HCT116 (cell line): ENCODE results near the gene SENP3. TPM values are rescaled to one million over a fixed set of nuclear protein-coding genes. Genes with fewer than 3 reads are reported as not detected.

Experiments used
- ATAC-seq: fragments of 200-7000 bp; cut with Tn5 transposase; 2 replicates; pipeline ENCODE4 v1.9.1; 2020; ENCODE audit warnings: mild to moderate bottlenecking, moderate library complexity
- BruUV-seq: library from RNA; stranded (reverse); fragments of 400-500 nt; replicated peaks from 2 replicates; lab custom pipeline; 2021; lab: Mats Ljungman, UMichigan
- CTCF ChIA-PET: fragments of 300-600 bp; sonication (Branson Sonifier 250); formaldehyde crosslinking; loops from one replicate; lab custom pipeline; 2021; ENCODE audit warnings: antibody characterized with exemption; lab: Charles Lee
- POLR2A ChIA-PET: fragments of 300-600, 350-600 bp; sonication (Branson Sonifier 250); formaldehyde crosslinking; loops from one replicate; lab custom pipeline; 2021; ENCODE audit warnings: antibody characterized with exemption; lab: Charles Lee
- RAD21 ChIA-PET, 2 experiments: fragments of 300-600 bp; sonication (Branson Sonifier 250); formaldehyde crosslinking; loops; one replicate each; lab custom pipeline; 2023; ENCODE audit warnings: low total read pairs in 2 of 2; ENCODE audit not compliant: uncharacterized antibody in 2 of 2, unreplicated experiment in 2 of 2, low non-redundant PET in 1 of 2; lab: Charles Lee
- DNase-seq: peaks from one replicate; pipeline ENCODE4 v3.0.0-alpha.2; 2010; ENCODE audit warnings: low read depth, low spot score
- H2AFZ ChIP-seq: fragments of 200-600 bp; shearing (Covaris generic), sonication (generic); 2 replicates; pipeline ENCODE4 v1.6.1; 2017; ENCODE audit warnings: low read depth, mixed run types, mixed read lengths, antibody characterized with exemption, low read length; ENCODE audit not compliant: poor library complexity, severe bottlenecking
- H3K27ac ChIP-seq: 2 replicates; pipeline ENCODE4 v1.5.1; 2012; ENCODE audit warnings: low read depth, low read length
- H3K27me3 ChIP-seq: fragments of 200-600 bp; sonication (generic); 2 replicates; pipeline ENCODE4 v1.6.1; 2016; ENCODE audit warnings: mixed run types, low read length, mixed read lengths; ENCODE audit not compliant: insufficient read depth
- H3K36me3 ChIP-seq, 2 experiments: fragments of 200-500 bp in 1 of 2; fragments of 200-600 bp in 1 of 2; sonication (Bioruptor generic) in 1 of 2; sonication (generic) in 1 of 2; 2 replicates each; pipeline versions ENCODE4 v1.5.1 to v1.6.1; 2014 to 2016; ENCODE audit warnings: low read length in 2 of 2, inconsistent platforms in 1 of 2, mixed read lengths in 1 of 2, mixed run types in 1 of 2; ENCODE audit not compliant: insufficient read depth in 2 of 2, control insufficient read depth in 1 of 2
- H3K4me1 ChIP-seq, 2 experiments: fragments of 200-600 bp in 1 of 2; sonication (generic) in 1 of 2; 2 replicates each; pipeline versions ENCODE4 v1.5.1 to v1.6.1; 2012 to 2017; ENCODE audit warnings: low read length in 2 of 2, inconsistent platforms in 1 of 2, mild to moderate bottlenecking in 1 of 2, mixed read lengths in 1 of 2, mixed run types in 1 of 2, moderate library complexity in 1 of 2; ENCODE audit not compliant: insufficient read depth in 2 of 2, control insufficient read depth in 1 of 2
- H3K4me2 ChIP-seq: fragments of 200-600 bp; sonication (generic); 2 replicates; pipeline ENCODE4 v1.6.1; 2017; ENCODE audit warnings: mixed run types, low read length, mixed read lengths
- H3K4me3 ChIP-seq, 2 experiments: fragments of 200-600 bp in 1 of 2; sonication (generic) in 1 of 2; replicated peaks in 1 of 2; 2 replicates each; pipeline ENCODE4 v1.5.1; 2011 to 2016; ENCODE audit warnings: low read length in 2 of 2, control low read depth in 1 of 2, low read depth in 1 of 2, mild to moderate bottlenecking in 1 of 2, mixed read lengths in 1 of 2, mixed run types in 1 of 2
- H3K79me2 ChIP-seq: fragments of 200-600 bp; sonication (generic); 2 replicates; pipeline ENCODE4 v1.6.1; 2017; ENCODE audit warnings: mild to moderate bottlenecking, mixed run types, low read length, moderate library complexity, mixed read lengths; ENCODE audit not compliant: insufficient read depth
- H3K9ac ChIP-seq: fragments of 200-600 bp; sonication (generic); 2 replicates; pipeline ENCODE4 v1.6.1; 2016; ENCODE audit warnings: low read length, mixed read lengths
- H3K9me2 ChIP-seq: fragments of 200-600 bp; sonication (generic), shearing (Covaris generic); 2 replicates; pipeline ENCODE4 v1.6.1; 2017; ENCODE audit warnings: mixed run types, mild to moderate bottlenecking, moderate library complexity; ENCODE audit not compliant: insufficient read depth
- H3K9me3 ChIP-seq, 2 experiments: fragments of 200-500 bp in 1 of 2; fragments of 200-600 bp in 1 of 2; sonication (Bioruptor generic) in 1 of 2; sonication (generic) in 1 of 2; 2 replicates each; pipeline ENCODE4 v1.6.1; 2014 to 2017; ENCODE audit warnings: low read length in 2 of 2, mixed read lengths in 2 of 2, inconsistent platforms in 1 of 2, low read depth in 1 of 2, mild to moderate bottlenecking in 1 of 2, mixed run types in 1 of 2, moderate library complexity in 1 of 2; ENCODE audit not compliant: control insufficient read depth in 1 of 2, insufficient read depth in 1 of 2
- H4K20me1 ChIP-seq: fragments of 200-600 bp; sonication (generic), shearing (Covaris generic); 2 replicates; pipeline ENCODE4 v1.6.1; 2017; ENCODE audit warnings: mixed run types, mild to moderate bottlenecking, moderate library complexity; ENCODE audit not compliant: insufficient read depth
- CBX3 ChIP-seq: IDR thresholded peaks from 2 replicates; pipeline ENCODE4 v1.6.1; 2012; ENCODE audit warnings: low read depth
- ELF1 ChIP-seq: IDR thresholded peaks from 2 replicates; pipeline ENCODE4 v1.6.1; 2012; ENCODE audit warnings: low read depth, borderline replicate concordance
- EZH2 ChIP-seq: fragments of 200-600 bp; sonication (generic); IDR thresholded peaks from 2 replicates; pipeline ENCODE4 v1.6.1; 2017; ENCODE audit warnings: antibody characterized with exemption, mixed run types
- EZH2phosphoT487 ChIP-seq: fragments of 200-600 bp; IDR thresholded peaks from 2 replicates; pipeline ENCODE4 v1.6.1; 2018; ENCODE audit warnings: antibody characterized with exemption, borderline replicate concordance
- POLR2AphosphoS5 ChIP-seq: IDR thresholded peaks from 2 replicates; pipeline ENCODE4 v1.6.1; 2011; ENCODE audit warnings: mild to moderate bottlenecking, low read depth, low read length, moderate library complexity
- RAD21 ChIP-seq: IDR thresholded peaks from 2 replicates; pipeline ENCODE4 v1.6.1; 2012; ENCODE audit warnings: low read depth, mild to moderate bottlenecking
- SIN3A ChIP-seq: IDR thresholded peaks from 2 replicates; pipeline ENCODE4 v1.6.1; 2012; ENCODE audit warnings: low read depth
- SP1 ChIP-seq: IDR thresholded peaks from 2 replicates; pipeline ENCODE4 v1.6.1; 2012; ENCODE audit warnings: low read depth
- SRF ChIP-seq: IDR thresholded peaks from 2 replicates; pipeline ENCODE4 v1.6.1; 2012; ENCODE audit warnings: low read depth
- YY1 ChIP-seq: IDR thresholded peaks from 2 replicates; pipeline ENCODE4 v1.6.1; 2011; ENCODE audit warnings: low read length, low read depth, moderate library complexity, mild to moderate bottlenecking; ENCODE audit not compliant: insufficient replicate concordance; ENCODE audit errors: extremely low read depth
- ZFX ChIP-seq: fragments of 450-650 bp; IDR thresholded peaks from 2 replicates; pipeline ENCODE4 v1.6.1; 2017
- ZNF274 ChIP-seq: fragments of 200-500 bp; sonication (Bioruptor generic); IDR thresholded peaks from 2 replicates; pipeline ENCODE4 v1.6.1; 2014; ENCODE audit warnings: mild to moderate bottlenecking, low read depth, low read length, inconsistent platforms
- intact Hi-C: fragments of 100-400 bp; cut with micrococcal nuclease; formaldehyde crosslinking; loops from 2 replicates; pipeline ENCODE4 v1.10.0; 2022
- total RNA-seq: library from RNA; stranded (reverse); gene quantifications from one replicate; pipeline ENCODE4 v1.2.1, GENCODE V29; 2021; ENCODE audit not compliant: unreplicated experiment
- TF ChIP-seq, protein P1 (sequence below): IDR thresholded peaks from 2 replicates; pipeline ENCODE4 v1.6.1; 2012; ENCODE audit warnings: low read depth
- TF ChIP-seq, protein P2 (sequence below), 3 experiments: fragments of 200-600 bp in 1 of 3; sonication (generic) in 1 of 3; IDR thresholded peaks in 2 of 3; conservative IDR thresholded peaks in 1 of 3; 2 replicates each; pipeline ENCODE4 v1.5.1; 2012 to 2017; ENCODE audit warnings: low read depth in 2 of 3, low read length in 2 of 3, antibody characterized with exemption in 1 of 3, borderline replicate concordance in 1 of 3, control low read depth in 1 of 3, mild to moderate bottlenecking in 1 of 3, mixed read lengths in 1 of 3, mixed run types in 1 of 3, moderate library complexity in 1 of 3; ENCODE audit not compliant: insufficient read depth in 1 of 3
- TF ChIP-seq, protein P3 (sequence below): IDR thresholded peaks from 2 replicates; pipeline ENCODE4 v1.6.1; 2012

Gene SENP3
- total RNA-seq, 1 experiment from 2014 or later, result 73.8 TPM

DNA sequence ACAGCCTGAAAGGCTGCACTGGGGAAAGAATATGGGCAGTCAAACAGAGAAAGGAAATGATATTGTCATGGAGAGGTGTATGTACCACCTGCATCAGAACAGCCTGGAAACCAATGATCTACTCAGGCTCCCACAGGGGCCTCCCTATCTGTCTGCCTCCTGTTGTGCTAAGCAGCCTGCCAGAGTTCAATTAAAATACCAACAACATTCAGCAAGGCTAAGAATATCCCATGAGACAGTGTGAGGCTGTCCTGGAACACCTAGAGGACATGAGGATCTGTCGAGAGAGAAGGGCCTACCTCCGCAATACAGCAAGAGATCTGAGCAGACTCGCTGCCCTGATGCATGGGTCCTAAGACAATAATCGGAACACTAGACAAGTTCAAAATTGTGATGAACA lies 44.6 kb downstream of the SENP3 start:
- no peak for DNase-seq
- Histone ChIP-seq H4K20me1 (0 out of 2 replicates have a peak, but pooled peaks cover 3% of the 10 kb centered on the region), H3K9me3 (no peaks in the 10 kb centered on the region), H3K9me2 (no peaks in the 10 kb centered on the region), H3K27me3 (no peaks in the 10 kb centered on the region), H3K27ac (no peak overlapping the region), H3K36me3 (peaks cover 37 to 38% of the 10 kb centered on the region in 2 experiments), H3K4me1 (no peaks in the 10 kb centered on the region), H2AFZ (no peak overlapping the region), H3K4me2 (no peak overlapping the region), H3K9ac (no peak overlapping the region), H3K4me3 (no peak overlapping the region), H3K79me2 (peaks cover 64% of the 10 kb centered on the region)
- ATAC-seq, result no peak
- no TSS peak for BruUV-seq
- CTCF ChIA-PET, result no interaction called here
- RAD21 ChIA-PET, result no interaction called here
- no peak for TF ChIP-seq CBX3
- no peak for TF ChIP-seq SIN3A
- no peak for TF ChIP-seq POLR2AphosphoS5
- POLR2A ChIA-PET, result no interaction called here
- intact Hi-C loops, result no loop called here

DNA sequence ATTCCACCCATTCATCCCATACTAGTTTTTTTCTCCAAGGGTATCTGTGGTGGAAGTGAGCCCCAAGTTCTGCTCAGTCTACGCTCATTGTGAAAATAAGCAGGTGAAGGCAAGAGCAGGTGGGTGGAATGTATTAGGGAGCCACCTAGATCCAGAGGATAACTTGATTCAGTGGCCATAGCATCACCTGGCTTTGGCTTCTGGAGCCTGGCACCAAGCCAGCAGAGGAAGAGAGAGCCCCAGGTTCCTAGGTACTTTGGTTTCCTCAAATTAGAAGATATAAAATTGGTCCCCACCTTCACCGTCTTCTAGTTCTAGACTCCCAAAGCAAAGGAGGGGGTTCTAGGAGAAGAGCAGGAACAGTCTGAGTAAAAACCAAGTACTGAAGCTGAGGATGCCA lies 48.9 kb downstream of the SENP3 start:
- ChIA-PET RAD21 (no interaction called here), POLR2A (interaction anchor here (1.0 kb wide), 1 partner anchor 75 kb away, joined by 4 read pairs; no protein-coding TSS in a partner anchor), CTCF (no interaction called here)
- H3K9me2 ChIP-seq, result no peaks in the 10 kb centered on the region
- 0 out of 2 replicates have a peak, but pooled peaks cover 3% of the 10 kb centered on the region for H4K20me1 ChIP-seq
- peaks cover 10 to 18% of the 10 kb centered on the region in 2 experiments for H3K4me1 ChIP-seq
- no peak overlapping the region for H3K4me3 ChIP-seq
- no peak overlapping the region for H3K4me2 ChIP-seq
- H3K9me3 ChIP-seq, result no peaks in the 10 kb centered on the region
- no peak overlapping the region for H2AFZ ChIP-seq
- H3K9ac ChIP-seq, result no peak overlapping the region
- peaks cover 12 to 26% of the 10 kb centered on the region in 2 experiments for H3K36me3 ChIP-seq
- no TSS peak for BruUV-seq
- H3K27me3 ChIP-seq, result no peaks in the 10 kb centered on the region
- peaks cover 83% of the 10 kb centered on the region for H3K79me2 ChIP-seq
- intact Hi-C loops, result no loop called here
- TF ChIP-seq, protein P1, sequence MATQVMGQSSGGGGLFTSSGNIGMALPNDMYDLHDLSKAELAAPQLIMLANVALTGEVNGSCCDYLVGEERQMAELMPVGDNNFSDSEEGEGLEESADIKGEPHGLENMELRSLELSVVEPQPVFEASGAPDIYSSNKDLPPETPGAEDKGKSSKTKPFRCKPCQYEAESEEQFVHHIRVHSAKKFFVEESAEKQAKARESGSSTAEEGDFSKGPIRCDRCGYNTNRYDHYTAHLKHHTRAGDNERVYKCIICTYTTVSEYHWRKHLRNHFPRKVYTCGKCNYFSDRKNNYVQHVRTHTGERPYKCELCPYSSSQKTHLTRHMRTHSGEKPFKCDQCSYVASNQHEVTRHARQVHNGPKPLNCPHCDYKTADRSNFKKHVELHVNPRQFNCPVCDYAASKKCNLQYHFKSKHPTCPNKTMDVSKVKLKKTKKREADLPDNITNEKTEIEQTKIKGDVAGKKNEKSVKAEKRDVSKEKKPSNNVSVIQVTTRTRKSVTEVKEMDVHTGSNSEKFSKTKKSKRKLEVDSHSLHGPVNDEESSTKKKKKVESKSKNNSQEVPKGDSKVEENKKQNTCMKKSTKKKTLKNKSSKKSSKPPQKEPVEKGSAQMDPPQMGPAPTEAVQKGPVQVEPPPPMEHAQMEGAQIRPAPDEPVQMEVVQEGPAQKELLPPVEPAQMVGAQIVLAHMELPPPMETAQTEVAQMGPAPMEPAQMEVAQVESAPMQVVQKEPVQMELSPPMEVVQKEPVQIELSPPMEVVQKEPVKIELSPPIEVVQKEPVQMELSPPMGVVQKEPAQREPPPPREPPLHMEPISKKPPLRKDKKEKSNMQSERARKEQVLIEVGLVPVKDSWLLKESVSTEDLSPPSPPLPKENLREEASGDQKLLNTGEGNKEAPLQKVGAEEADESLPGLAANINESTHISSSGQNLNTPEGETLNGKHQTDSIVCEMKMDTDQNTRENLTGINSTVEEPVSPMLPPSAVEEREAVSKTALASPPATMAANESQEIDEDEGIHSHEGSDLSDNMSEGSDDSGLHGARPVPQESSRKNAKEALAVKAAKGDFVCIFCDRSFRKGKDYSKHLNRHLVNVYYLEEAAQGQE, result no peak
- no peak for TF ChIP-seq RAD21
- no peak for TF ChIP-seq ELF1
- TF ChIP-seq ZNF274, result no peak
- no peak for TF ChIP-seq SRF
- no peak for TF ChIP-seq ZFX
- TF ChIP-seq YY1, result no peak
- TF ChIP-seq EZH2phosphoT487, result no peak
- TF ChIP-seq POLR2AphosphoS5, result no peak
- TF ChIP-seq SP1, result no peak
- TF ChIP-seq EZH2, result no peak
- TF ChIP-seq, protein P2, sequence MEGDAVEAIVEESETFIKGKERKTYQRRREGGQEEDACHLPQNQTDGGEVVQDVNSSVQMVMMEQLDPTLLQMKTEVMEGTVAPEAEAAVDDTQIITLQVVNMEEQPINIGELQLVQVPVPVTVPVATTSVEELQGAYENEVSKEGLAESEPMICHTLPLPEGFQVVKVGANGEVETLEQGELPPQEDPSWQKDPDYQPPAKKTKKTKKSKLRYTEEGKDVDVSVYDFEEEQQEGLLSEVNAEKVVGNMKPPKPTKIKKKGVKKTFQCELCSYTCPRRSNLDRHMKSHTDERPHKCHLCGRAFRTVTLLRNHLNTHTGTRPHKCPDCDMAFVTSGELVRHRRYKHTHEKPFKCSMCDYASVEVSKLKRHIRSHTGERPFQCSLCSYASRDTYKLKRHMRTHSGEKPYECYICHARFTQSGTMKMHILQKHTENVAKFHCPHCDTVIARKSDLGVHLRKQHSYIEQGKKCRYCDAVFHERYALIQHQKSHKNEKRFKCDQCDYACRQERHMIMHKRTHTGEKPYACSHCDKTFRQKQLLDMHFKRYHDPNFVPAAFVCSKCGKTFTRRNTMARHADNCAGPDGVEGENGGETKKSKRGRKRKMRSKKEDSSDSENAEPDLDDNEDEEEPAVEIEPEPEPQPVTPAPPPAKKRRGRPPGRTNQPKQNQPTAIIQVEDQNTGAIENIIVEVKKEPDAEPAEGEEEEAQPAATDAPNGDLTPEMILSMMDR (IDR thresholded peaks at IDR 0.05 in 2 of 3, conservative IDR thresholded peaks at IDR 0.05 in 1 of 3; ENCODE audit: borderline replicate concordance in 1 of 3, insufficient read depth in 1 of 3, low read depth in 2 of 3, low read length in 2 of 3), result no peak
- TF ChIP-seq, protein P3, sequence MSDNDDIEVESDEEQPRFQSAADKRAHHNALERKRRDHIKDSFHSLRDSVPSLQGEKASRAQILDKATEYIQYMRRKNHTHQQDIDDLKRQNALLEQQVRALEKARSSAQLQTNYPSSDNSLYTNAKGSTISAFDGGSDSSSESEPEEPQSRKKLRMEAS, result no peak
- no peak for TF ChIP-seq CBX3
- TF ChIP-seq SIN3A, result no peak
- DNase-seq (no peak), ATAC-seq (no peak)
- no peak overlapping the region for H3K27ac ChIP-seq
